Mesothelial cell of epicardium (in vitro differentiated cells): Measurements from ENCODE around the gene CAMKMT. TPM values are rescaled to one million over a fixed set of nuclear protein-coding genes. Genes with fewer than 3 reads are reported as not detected.
A peak's percentile ranks its signal among the peaks of the same experiment; 100 is the strongest.

Experiments used
- DNase-seq, 2 experiments: peaks; one replicate each; pipeline ENCODE4 v3.0.0; 2021; ENCODE audit warnings: low spot score in 2 of 2; ENCODE audit not compliant: unreplicated experiment in 2 of 2
- H3K27ac Mint-ChIP-seq: 2 replicates; pipeline ENCODE4 v1.8.0; 2021; ENCODE audit warnings: mixed read lengths
- H3K27me3 Mint-ChIP-seq: 2 replicates; pipeline ENCODE4 v1.8.0; 2021; ENCODE audit warnings: low read depth, mixed read lengths
- H3K36me3 Mint-ChIP-seq: 2 replicates; pipeline ENCODE4 v1.8.0; 2021; ENCODE audit warnings: mixed read lengths
- H3K4me1 Mint-ChIP-seq: 2 replicates; pipeline ENCODE4 v1.8.0; 2021; ENCODE audit warnings: mixed read lengths
- H3K4me3 Mint-ChIP-seq: 2 replicates; pipeline ENCODE4 v1.8.0; 2021; ENCODE audit warnings: mild to moderate bottlenecking, moderate library complexity, mixed read lengths
- H3K9me3 Mint-ChIP-seq: 2 replicates; pipeline ENCODE4 v1.8.0; 2021; ENCODE audit warnings: mixed read lengths
- CTCF ChIP-seq: fragments of 200-600 bp; sonication (generic); IDR thresholded peaks from one replicate; pipeline ENCODE4 v1.5.0; 2021; ENCODE audit warnings: antibody characterized with exemption; ENCODE audit not compliant: unreplicated experiment
- total RNA-seq: library from RNA; stranded (reverse); gene quantifications from 3 replicates; pipeline ENCODE4 v1.2.1, GENCODE V29; 2021

Gene CAMKMT
- total RNA-seq, 1 donor from 2014 or later = 8.3 TPM

DNA sequence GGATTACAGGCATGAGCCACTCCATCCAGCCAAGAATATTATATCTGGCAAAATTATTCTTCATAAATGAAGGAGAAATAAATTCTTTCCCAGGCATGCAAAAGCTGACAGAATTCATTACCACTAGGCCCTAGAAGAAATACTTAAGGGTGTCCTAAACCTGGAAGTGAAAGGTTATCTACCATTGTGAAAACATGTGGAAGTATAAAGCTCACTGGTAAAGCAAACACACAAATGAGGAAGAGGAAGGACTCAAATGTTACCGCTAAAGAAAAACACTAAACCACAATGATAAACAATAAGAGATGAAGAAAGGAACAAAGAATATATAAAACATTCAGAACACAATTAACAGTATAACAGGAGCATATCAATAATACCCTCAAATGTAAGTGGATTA lies 171.8 kb downstream of the CAMKMT start:
- DNase-seq = no peak
- peaks cover 25% of the 10 kb centered on the region for H3K9me3 Mint-ChIP-seq
- H3K27ac Mint-ChIP-seq = no peak overlapping the region
- no peak for TF ChIP-seq CTCF
- no peak overlapping the region for H3K4me3 Mint-ChIP-seq
- H3K27me3 Mint-ChIP-seq = no peaks in the 10 kb centered on the region
- H3K4me1 Mint-ChIP-seq = peaks cover 16% of the 10 kb centered on the region
- H3K36me3 Mint-ChIP-seq = peaks cover 14% of the 10 kb centered on the region

- no peak overlapping the region for H3K27ac Mint-ChIP-seq
- no peak overlapping the region for H3K4me3 Mint-ChIP-seq
Observed at GRCh38 chr2:44535376-44535775, 173.6 kb downstream of the CAMKMT start.

DNA sequence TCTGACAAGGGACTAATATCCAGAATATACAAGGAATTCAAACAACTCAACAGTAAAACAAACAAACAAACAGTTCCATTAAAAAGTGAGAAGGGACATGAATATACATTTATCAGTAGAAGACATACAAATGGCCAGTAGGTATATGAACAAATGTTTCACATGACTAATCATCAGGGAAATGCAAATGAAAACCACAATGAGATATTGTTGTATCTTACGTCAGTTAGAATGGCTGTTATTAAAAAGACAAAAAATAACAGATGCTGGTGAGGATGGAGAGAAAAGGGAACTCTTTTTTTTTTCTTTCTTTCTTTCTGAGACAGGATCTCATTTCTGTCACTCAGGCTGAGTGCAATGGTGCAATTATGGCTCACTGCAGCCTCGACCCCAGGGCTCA lies 175.5 kb downstream of the CAMKMT start:
- Mint-ChIP-seq H3K27me3 (no peaks in the 10 kb centered on the region), H3K4me1 (peaks cover 5% of the 10 kb centered on the region), H3K27ac (no peak overlapping the region), H3K4me3 (no peak overlapping the region), H3K9me3 (peaks cover 25% of the 10 kb centered on the region), H3K36me3 (peaks cover 14% of the 10 kb centered on the region)
- no peak for TF ChIP-seq CTCF
- DNase-seq = no peak

More at GRCh38 chr2:44535376-44535775, 173.6 kb downstream of the CAMKMT start:
- H3K4me1 Mint-ChIP-seq = peaks cover 11% of the 10 kb centered on the region
- TF ChIP-seq CTCF = no peak
- H3K36me3 Mint-ChIP-seq = peaks cover 14% of the 10 kb centered on the region
- no peak for DNase-seq
- H3K9me3 Mint-ChIP-seq = peaks cover 25% of the 10 kb centered on the region
- H3K27me3 Mint-ChIP-seq = no peaks in the 10 kb centered on the region

DNA sequence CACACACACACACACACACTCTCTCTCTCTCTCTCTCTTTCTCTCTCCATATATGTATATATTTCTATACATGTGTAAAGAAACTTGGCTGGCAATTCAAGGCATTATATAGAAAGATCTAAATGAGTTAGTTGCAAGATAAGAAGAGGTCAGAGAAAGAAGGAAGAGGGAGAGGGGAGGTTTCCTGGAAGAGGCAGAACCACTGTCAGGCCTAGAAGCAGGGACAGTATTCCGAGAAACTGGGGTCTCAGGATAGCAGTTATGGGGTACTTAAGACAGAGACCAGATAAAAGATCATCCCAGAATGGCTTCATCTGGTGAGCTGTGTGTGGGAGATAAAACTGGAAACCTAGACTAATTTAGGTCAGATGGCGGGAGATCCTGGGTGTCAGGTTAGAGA lies 180.8 kb downstream of the CAMKMT start:
- TF ChIP-seq CTCF = no peak
- Mint-ChIP-seq H3K27ac (peak overlapping the region; percentile 7), H3K36me3 (peaks cover 2% of the 10 kb centered on the region), H3K27me3 (no peaks in the 10 kb centered on the region), H3K4me1 (peaks cover 19% of the 10 kb centered on the region), H3K4me3 (no peak overlapping the region), H3K9me3 (peaks cover 3% of the 10 kb centered on the region)
- DNase-seq = no peak

- Mint-ChIP-seq H3K4me1 (peaks cover 21% of the 10 kb centered on the region), H3K27me3 (no peaks in the 10 kb centered on the region), H3K4me3 (no peak overlapping the region), H3K27ac (no peak overlapping the region), H3K9me3 (no peaks in the 10 kb centered on the region), H3K36me3 (no peaks in the 10 kb centered on the region)
- no peak for TF ChIP-seq CTCF
- no peak for DNase-seq
Observed at GRCh38 chr2:44543773-44544725, 182.3 kb downstream of the CAMKMT start.
